ENCODE data around the gene SHB. TPM values are rescaled to one million over a fixed set of nuclear protein-coding genes. Genes with fewer than 3 reads are reported as not detected.

The SHB gene
- total RNA-seq, 1 donor from 2014 or later = 16.7 TPM

DNA sequence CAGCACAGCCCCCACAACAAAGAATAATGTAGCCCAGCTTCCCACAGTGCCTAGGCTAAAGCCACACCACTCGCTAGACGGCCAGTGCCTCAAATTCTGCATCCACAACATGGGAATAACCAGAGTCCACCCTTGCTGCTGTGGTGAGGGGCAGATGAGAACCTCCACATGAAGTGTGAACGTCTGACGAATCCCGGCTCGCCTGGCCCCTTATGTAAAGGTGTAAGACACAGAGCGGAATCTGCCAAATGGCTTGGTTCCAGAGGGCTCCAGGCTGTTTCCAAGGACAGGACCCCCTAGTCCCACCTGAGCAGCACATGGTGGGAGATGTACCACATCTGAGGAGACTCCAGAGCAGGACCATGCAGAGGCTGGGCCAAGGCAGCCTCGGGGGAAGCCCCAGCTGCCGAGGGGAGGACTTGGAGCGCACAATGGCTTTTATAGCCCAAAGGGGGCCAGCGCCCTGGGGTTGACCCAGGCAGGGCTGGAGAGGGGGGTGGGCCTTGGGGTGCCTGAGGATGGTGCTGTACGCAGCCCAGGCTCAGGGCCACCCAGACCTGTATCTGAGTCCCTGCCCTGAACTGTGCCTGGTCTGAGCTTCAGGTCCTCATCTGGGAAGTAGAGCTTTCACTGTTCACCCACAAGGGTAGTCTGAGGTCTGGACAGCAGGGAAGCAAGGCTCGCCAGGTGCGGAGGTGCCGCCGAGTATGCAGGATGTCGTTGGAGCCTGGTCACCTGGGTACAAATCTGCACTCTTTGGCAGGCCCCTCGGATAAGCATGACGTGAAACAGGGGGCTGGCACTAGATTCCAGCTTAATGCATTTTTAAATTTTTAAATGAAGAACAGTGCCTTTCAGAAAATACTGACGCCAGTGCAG is 140.2 kb downstream of the SHB start:
- H3K4me1 Mint-ChIP-seq (ENCODE audit: unreplicated experiment) = peaks cover 12% of the 10 kb centered on the region
- DNase-seq (ENCODE audit: extremely low spot score, unreplicated experiment) = no peak
- H3K9me3 Mint-ChIP-seq (ENCODE audit: unreplicated experiment) = no peaks in the 10 kb centered on the region
- no peak overlapping the region for H3K4me3 Mint-ChIP-seq (ENCODE audit: unreplicated experiment)
- no peak overlapping the region for H3K27ac Mint-ChIP-seq (ENCODE audit: unreplicated experiment)
- no peak for TF ChIP-seq CTCF (IDR thresholded peaks at IDR 0.05)
- no peaks in the 10 kb centered on the region for H3K27me3 Mint-ChIP-seq (ENCODE audit: unreplicated experiment)
- H3K36me3 Mint-ChIP-seq (ENCODE audit: unreplicated experiment) = peaks cover 14% of the 10 kb centered on the region

GRCh38 chr9:37927601-37928551 is 141.2 kb downstream of the SHB start:
- no peak for DNase-seq (ENCODE audit: extremely low spot score, unreplicated experiment)

DNA sequence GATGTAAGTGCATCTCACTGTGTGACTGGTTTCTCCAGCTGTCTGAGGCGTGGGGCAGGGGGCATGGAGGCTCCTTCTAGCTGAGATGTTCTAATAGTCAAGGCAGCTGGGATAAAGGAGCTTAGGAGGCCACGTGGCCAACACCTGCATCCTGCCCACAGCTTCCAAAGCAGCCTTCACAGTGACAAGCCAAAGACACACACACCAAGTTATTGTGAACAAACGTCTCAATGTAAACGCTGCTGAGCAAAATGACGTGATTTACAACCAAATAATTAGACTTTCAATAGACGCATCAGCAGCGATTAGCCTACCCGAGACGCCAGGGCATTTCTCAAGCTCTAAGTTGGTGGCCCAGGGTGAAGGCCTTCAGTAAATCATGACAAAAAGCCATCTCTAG is 141.9 kb downstream of the SHB start:
- TF ChIP-seq CTCF (IDR thresholded peaks at IDR 0.05) = no peak
- peaks cover 10% of the 10 kb centered on the region for H3K4me1 Mint-ChIP-seq (ENCODE audit: unreplicated experiment)
- no peaks in the 10 kb centered on the region for H3K27me3 Mint-ChIP-seq (ENCODE audit: unreplicated experiment)
- peaks cover 14% of the 10 kb centered on the region for H3K36me3 Mint-ChIP-seq (ENCODE audit: unreplicated experiment)
- H3K9me3 Mint-ChIP-seq (ENCODE audit: unreplicated experiment) = no peaks in the 10 kb centered on the region
- DNase-seq (ENCODE audit: extremely low spot score, unreplicated experiment) = no peak
- no peak overlapping the region for H3K27ac Mint-ChIP-seq (ENCODE audit: unreplicated experiment)
- H3K4me3 Mint-ChIP-seq (ENCODE audit: unreplicated experiment) = no peak overlapping the region

More at GRCh38 chr9:37927601-37928551, 141.2 kb downstream of the SHB start:
- TF ChIP-seq CTCF (IDR thresholded peaks at IDR 0.05) = no peak
- H3K36me3 Mint-ChIP-seq (ENCODE audit: unreplicated experiment) = peaks cover 14% of the 10 kb centered on the region
- no peaks in the 10 kb centered on the region for H3K27me3 Mint-ChIP-seq (ENCODE audit: unreplicated experiment)
- peaks cover 8% of the 10 kb centered on the region for H3K4me1 Mint-ChIP-seq (ENCODE audit: unreplicated experiment)
- H3K9me3 Mint-ChIP-seq (ENCODE audit: unreplicated experiment) = no peaks in the 10 kb centered on the region
- H3K4me3 Mint-ChIP-seq (ENCODE audit: unreplicated experiment) = no peak overlapping the region
- no peak overlapping the region for H3K27ac Mint-ChIP-seq (ENCODE audit: unreplicated experiment)

GRCh38 chr9:37926737-37927118 is 142.3 kb downstream of the SHB start:
- H3K9me3 Mint-ChIP-seq (ENCODE audit: unreplicated experiment) = no peaks in the 10 kb centered on the region
- H3K4me3 Mint-ChIP-seq (ENCODE audit: unreplicated experiment) = no peak overlapping the region
- H3K27me3 Mint-ChIP-seq (ENCODE audit: unreplicated experiment) = no peaks in the 10 kb centered on the region
- H3K4me1 Mint-ChIP-seq (ENCODE audit: unreplicated experiment) = peaks cover 13% of the 10 kb centered on the region
- DNase-seq (ENCODE audit: extremely low spot score, unreplicated experiment) = no peak
- H3K36me3 Mint-ChIP-seq (ENCODE audit: unreplicated experiment) = peaks cover 14% of the 10 kb centered on the region
- no peak for TF ChIP-seq CTCF (IDR thresholded peaks at IDR 0.05)
- H3K27ac Mint-ChIP-seq (ENCODE audit: unreplicated experiment) = no peak overlapping the region

Measured in osteocyte (in vitro differentiated cells).